ENCODE measurements around the gene EPHA10.

- TF ChIP-seq, protein P1, sequence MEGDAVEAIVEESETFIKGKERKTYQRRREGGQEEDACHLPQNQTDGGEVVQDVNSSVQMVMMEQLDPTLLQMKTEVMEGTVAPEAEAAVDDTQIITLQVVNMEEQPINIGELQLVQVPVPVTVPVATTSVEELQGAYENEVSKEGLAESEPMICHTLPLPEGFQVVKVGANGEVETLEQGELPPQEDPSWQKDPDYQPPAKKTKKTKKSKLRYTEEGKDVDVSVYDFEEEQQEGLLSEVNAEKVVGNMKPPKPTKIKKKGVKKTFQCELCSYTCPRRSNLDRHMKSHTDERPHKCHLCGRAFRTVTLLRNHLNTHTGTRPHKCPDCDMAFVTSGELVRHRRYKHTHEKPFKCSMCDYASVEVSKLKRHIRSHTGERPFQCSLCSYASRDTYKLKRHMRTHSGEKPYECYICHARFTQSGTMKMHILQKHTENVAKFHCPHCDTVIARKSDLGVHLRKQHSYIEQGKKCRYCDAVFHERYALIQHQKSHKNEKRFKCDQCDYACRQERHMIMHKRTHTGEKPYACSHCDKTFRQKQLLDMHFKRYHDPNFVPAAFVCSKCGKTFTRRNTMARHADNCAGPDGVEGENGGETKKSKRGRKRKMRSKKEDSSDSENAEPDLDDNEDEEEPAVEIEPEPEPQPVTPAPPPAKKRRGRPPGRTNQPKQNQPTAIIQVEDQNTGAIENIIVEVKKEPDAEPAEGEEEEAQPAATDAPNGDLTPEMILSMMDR (IDR thresholded peaks at IDR 0.05; ENCODE audit: low read length), result no peak
- no peak for TF ChIP-seq EZH2 (IDR thresholded peaks at IDR 0.05; ENCODE audit: borderline replicate concordance, low read length)
Measured at GRCh38 chr1:37719572-37720195, 45.2 kb downstream of the EPHA10 start.
